GM20000 (cell line): Measurements from ENCODE around the gene TTLL10.

Experiments
- DNase-seq: peaks from one replicate; pipeline ENCODE4 v3.0.0; 2012; ENCODE audit warnings: low spot score
- TF ChIP-seq, protein P1 (sequence below): IDR thresholded peaks from 2 replicates; pipeline ENCODE4 v1.5.1; 2012; ENCODE audit warnings: mild to moderate bottlenecking, control low read depth; ENCODE audit errors: extremely low read depth, missing control alignments

TTLL10 gene

DNA sequence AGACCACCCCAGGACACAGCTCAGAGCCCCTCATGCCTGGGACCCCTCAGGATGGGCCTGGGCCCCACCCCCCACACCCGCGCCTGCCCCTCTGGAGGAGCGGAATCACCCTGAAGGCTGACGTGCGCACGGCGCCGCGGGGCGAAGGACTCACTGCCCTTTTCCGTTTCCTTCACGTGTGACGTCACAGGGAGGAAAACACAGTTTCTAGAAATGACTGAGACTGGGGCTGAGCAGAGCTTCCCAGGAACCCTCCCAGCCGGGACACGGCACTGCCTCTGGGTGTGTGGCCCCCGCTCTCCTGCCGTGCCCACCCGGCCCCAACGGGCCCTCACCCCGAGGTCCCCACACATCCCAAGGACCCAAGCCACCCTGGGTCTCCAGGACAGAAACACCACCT lies 45.7 kb downstream of the TTLL10 start:
- DNase-seq = no peak
- TF ChIP-seq, protein P1, sequence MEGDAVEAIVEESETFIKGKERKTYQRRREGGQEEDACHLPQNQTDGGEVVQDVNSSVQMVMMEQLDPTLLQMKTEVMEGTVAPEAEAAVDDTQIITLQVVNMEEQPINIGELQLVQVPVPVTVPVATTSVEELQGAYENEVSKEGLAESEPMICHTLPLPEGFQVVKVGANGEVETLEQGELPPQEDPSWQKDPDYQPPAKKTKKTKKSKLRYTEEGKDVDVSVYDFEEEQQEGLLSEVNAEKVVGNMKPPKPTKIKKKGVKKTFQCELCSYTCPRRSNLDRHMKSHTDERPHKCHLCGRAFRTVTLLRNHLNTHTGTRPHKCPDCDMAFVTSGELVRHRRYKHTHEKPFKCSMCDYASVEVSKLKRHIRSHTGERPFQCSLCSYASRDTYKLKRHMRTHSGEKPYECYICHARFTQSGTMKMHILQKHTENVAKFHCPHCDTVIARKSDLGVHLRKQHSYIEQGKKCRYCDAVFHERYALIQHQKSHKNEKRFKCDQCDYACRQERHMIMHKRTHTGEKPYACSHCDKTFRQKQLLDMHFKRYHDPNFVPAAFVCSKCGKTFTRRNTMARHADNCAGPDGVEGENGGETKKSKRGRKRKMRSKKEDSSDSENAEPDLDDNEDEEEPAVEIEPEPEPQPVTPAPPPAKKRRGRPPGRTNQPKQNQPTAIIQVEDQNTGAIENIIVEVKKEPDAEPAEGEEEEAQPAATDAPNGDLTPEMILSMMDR = no peak

DNA sequence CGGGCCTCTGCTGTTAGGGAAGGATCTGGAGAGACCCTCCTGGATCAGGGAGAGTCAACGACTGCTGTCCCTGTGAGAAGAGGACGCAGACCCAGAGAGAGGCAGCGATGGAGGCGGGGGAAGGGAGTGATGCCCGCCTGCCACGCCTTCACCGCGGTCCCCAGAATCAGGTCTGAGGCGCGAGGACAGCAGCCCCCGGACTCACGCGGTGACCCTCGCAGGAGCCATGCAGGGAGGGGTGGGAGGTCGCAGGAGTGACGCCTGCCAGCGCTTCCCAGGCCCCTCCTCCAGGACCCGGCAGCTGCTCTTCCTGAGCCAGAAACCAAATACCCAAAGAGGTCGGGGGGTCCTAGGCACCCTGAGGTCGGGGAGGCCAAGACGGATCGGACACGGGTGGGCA lies 46.5 kb downstream of the TTLL10 start:
- TF ChIP-seq, protein P1 = no peak
- no peak for DNase-seq

DNA sequence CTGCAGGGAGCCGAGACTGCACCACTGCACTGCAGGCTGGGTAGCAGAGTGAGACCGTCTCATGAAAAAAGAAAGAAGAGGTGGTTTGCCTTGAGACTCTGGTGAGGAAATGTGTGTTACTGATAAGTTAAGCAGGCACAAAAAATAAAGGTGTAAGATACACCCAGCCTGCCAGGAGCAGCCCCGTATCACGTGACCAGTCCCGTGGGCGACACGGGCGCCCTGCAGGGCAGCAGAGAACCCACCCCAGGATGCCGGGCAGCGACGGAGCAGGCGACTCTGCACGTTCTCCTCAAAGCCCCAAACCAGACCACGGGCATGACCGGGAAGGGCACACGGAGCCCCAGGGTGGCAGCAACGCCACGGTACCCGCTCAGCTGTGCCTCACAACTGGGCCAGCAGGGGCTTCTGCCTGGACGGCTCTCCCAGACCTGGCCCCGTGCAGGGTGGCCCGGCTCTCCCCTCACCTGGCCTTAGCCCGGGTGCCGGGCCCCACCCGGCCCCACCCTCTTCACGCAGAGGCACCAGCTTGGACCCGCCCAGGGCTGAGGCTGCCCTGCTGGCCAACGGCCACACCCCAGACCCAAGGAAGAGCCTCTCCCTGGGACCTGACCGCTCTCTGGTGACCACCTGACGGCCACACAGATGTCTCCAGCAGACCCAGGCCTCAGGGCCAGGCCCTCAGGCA lies 48.4 kb downstream of the TTLL10 start:
- TF ChIP-seq, protein P1 = no peak

DNA sequence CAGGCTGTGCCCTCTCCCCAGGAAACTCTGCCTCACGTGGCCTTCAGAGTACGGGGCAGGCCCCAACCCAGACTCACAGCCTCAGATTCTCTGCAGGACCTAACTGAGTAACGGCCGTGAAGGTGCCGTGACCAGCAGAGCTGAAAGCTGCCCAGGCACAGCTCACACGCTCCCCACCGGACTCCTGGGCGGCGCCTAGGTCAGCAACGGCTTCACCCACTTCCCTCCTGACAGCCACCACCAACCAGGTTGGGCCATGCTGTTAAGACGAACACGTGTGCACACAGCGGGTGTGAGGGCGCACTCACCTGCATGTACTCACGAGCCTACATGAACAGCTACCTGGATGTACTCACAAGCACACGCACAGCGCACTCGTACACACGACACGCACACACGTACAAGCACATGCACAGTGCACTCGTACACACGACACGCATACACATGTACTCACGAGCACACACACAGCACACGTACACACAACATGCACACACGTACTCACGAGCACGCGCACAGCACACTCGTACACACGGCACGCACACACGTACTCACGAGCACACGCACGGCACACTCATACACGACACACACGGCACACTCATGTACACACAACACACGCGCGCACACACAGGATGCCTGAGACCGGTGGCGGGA lies 49.0 kb downstream of the TTLL10 start:
- no peak for DNase-seq
- TF ChIP-seq, protein P1 = no peak

More for the DNA sequence above, 48.4 kb downstream of the TTLL10 start:
- DNase-seq = no peak

DNA sequence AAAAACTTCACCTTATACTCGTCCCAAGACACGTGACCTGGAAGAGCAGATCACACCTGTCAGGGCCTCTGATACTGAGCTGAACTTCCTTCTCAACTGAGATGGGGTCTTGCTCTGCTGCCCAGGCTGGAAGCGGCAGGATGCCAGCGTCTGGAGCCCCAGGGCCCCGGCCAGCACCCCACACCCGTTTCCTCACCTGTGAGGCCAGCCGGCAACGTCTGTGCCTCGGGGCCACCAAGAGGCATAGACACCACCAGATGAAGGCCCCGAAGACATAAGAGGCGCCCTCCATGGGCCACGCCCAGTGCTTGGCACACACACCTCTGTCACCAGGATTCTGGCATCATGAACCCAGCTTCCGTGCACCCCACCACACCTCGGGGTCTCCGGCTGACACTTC lies 49.6 kb downstream of the TTLL10 start:
- DNase-seq = no peak
- TF ChIP-seq, protein P1 = no peak

DNA sequence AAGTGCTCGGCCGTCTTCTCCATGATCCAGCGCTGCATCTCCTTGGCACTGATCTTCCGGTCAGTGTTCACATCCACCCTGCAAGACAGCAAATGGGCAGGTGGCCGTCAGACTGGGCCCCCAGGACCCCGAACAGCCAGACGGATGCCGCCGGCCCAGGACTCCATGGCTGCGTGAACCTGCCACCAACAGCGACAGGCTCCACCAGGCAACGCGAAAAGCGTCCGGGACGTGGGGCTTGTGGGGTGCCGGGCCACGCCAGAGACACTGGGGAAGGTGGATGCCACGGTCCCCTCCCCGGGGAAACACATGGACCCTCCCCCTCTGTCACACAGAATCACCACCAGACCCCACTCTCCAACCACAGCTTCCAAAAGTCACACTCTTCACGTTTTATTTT lies 50.2 kb downstream of the TTLL10 start:
- TF ChIP-seq, protein P1 = no peak
- DNase-seq = no peak

DNA sequence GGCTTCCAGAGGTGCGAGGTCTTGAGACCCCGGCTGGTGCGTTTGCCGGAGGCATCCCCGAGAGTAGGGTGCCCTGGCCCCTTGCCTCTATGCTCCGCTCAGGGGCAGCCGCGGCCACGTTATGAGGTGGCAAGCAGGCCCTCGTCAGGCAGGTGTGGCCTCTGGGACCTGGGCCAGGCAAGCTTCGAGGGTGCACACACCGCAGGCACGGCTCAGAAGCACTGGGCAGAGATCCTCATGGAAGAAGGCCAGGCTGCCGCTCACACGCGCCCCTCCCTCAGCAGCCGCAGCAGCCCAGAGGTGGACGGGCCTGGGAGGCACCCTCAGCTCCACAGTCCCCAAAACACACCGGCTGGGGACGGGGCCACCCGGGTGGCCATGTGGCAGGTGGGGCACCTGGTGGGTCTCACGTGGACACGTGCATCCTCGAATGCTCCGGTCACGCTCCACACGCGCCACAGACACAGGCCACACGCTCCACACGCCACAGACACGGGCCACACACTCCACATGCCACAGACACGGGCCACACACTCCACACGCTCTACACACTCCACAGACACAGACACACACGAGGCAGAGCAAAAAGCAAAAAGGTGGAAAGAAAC lies 51.7 kb downstream of the TTLL10 start:
- TF ChIP-seq, protein P1 = no peak
- DNase-seq = no peak
